NCI-H2081 treated with DMSO at 0.1 percent for 48 hours (cell line): ENCODE results near the gene NIT1.

Experiments
- DNase-seq: peaks from one replicate; lab custom pipeline; 2025; lab: John Stamatoyannopoulos, UW

NIT1 gene

DNA sequence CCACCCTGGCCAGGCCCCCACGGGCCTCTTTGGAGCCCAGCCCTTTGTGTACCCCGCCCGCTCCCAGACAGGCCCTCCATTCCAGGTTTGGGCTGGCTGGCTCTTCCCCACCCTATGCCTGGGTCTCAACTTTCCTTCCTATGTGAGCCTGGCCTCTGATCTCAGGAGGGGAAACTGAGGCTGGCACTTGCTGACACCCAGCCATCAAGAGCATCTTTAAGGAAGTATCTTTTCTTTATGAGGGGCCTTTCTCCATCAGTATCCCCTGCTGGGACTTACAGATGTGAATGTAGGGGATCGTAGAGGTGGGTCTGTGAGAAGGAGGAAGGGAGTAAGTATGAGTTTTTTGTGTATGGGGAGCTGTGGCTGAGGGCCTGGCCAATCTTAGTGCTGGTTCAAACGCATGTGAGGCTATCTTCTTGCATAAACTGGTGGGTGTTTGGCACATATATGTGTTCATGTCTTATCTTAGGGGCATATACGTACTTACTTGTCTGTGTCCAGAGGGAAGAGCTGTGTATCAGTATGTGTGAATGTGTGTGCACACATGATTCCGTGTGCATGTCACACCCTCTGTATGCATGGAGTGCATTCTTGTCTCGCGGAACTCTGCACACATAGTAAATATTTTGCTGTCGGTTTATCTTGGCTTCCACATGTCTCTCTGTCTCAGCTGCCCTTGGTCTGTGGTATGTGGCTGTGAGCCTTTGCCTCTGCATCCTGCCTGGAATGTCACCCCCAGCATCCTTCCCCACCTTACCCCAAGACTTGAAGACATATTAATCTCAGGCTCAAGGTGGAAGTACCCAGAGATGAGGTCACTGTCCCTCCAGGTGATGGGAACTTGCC lies 33.9 kb upstream of the NIT1 start:
- no peak for DNase-seq

DNA sequence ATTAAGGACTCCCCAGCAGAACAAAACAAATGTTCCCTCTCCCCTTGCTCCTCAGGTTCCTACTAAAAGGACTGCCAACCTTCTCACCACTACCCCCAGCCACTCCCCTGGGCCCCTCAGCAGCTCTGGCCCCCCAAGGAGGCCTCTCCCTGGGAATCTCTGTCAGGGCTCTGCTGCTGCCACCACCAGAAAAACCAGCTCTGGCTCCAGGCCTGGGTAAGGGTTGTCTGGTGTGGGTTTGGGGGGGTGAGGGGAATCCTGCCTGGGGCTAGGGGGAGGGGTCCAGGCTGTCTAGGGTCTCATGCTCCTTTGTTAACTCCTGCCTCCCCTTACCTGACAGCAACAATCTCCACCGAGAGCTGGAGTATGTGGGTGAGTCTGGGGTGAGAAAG lies 33.3 kb upstream of the NIT1 start:
- DNase-seq, result no peak

DNA sequence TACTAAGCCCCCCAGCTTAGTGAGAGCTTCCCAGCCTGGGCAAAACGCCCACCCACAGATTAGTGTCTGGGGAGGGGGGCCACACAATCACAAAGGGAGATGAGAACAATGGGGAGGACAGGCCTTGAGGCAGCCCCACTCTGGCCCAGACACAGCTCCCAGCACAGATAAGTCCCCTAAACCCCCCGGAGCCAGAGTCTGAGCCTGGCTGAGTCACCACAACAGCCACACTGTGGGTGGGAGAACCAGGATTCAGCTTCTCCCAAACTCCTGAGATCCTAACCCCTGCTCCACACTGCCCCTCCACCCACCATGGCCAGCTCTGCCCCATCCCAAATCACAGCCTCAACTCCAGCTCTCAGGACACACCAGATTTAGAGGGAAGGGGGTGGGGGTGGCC lies 32.7 kb upstream of the NIT1 start:
- no peak for DNase-seq

DNA sequence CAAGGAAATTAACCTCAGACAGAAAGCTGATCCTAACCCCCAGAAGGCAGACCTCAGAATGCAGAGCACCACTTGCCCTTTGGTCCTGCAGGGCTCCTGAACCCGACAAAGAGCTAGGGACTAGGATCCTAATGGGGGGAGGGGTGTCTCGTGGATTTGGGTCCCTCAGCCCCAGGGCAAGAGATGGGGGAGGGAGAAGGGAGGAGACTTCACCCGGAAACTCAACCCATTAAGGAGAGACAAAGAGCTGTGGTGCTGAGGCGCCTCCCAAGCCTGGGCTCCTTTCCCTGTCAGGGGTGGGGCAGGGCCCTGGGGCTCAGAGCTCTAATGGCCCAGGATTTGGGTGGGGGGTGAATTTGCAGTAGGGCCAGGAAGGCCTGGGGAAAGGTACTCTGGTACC lies 31.4 kb upstream of the NIT1 start:
- DNase-seq, result no peak

DNA sequence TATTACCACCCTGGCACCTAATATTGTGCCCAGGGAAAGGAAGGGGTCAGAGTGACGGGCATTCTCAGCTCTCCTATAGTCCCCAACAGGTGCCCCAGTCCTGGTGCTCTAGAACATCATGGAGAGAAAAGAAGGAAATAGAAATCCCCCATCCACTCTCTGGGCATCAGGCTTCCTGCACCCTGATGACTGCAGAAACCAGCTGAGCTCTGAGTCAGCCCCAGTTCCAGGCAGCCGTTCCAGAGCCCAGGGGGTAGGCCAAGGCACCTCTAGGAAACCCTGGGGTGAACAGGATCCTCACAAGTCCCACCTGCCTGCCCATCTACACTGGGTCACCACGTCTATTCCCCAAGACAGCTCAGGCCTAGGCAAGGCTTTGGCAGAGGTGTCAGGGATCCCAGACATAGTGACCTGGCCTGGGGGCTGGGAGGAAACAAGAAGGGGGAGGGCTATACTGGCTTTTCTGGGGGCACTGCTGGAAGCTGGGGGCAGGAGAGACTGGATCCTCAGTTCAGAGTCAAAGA lies 29.3 kb upstream of the NIT1 start:
- DNase-seq, result no peak

DNA sequence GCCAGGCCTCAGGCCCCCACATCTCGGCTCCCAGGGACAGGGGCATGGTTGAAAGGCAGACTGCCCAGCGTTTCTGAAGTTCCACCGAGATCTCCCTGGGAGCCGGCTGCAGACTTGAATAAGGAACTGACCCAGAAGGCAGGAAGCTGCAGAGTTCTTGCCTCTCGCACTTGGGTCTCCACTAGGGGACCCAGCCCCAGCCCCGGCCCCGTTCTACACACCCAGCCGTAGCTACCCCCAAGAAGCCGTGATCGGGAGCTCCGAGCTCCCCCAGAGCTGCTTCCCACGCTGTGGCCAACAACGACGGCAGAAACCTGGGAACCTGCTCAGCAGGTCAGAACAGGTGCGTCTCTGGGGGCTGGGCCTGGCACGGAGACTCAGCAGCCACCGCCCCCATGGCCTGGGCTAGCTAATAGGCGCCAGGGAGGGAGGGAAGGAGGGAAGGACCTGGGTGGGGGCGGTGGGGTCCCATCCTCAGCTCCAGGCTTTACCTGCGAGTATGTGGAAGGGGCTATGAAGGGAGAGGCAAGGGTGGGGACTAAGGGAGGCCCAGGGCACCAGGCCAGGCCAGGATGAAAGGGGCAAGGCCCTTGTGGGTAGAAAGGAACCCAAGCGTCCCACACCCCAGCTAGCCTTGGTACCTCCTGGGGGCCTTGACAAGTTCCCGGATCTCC lies 28.5 kb upstream of the NIT1 start, which contains the start of gene NECTIN4:
Gene NECTIN4, minus strand, starts transcription at position 308 of the 674 bp plus-strand sequence. Its CDS starts 262 bp downstream, at position 46.
- no peak for DNase-seq

DNA sequence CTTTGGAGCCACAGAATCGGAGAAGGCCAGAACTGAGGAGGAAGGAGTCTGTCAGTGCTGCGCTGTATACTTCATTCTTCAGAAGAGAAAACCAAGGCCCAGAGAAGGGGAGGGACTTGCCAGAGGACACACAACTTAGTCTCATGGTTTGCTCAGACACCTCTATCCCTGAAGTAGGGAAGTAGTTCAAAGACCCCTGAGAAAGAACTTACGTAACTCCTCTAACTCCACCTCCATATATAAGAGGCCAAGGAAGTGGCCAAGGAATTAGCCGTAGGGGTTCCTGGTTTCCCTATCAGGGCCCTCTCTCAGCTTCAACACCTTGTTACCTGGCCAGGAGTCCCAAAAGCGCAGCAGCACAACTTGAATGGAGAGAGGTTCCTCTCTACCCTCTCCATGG lies 28.0 kb upstream of the NIT1 start:
- no peak for DNase-seq

DNA sequence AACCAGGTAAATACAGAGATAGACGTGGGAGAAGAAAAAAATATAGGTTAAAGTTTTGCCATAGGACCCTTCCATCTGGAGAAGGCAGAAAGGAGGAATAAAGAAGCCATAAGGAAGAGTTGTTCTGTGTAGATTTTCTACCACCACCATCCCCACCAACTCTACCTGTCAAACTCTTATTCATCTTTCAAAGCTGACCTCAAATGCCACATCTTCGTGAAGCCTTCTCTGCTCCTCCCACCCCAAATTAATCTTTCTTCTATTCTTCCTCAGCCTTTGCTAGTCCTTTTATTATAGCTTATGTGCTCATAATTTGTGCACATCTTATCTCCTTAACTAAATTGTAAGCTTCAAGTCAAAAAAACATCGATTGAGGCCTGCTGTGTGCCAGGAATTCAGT lies 27.3 kb upstream of the NIT1 start:
- no peak for DNase-seq

DNA sequence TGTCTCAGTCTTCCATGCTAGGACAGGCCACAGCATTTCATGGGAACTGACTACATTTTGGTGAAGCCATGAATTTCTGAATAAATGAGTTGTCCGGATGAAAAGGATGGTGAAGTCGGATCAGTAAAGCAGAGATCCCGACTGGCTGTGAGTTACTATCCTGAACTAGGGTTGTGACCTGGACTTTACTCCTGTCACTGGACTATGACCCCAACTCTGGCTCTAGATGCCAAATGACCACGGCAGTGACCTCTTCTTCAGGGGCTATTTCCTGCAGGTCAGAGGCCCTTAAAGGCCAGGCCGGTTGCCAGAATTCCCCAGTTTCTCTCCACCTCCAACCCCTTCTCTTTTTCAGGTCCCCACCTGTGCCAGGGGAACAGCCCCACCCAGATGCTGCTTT lies 26.8 kb upstream of the NIT1 start:
- DNase-seq, result no peak

DNA sequence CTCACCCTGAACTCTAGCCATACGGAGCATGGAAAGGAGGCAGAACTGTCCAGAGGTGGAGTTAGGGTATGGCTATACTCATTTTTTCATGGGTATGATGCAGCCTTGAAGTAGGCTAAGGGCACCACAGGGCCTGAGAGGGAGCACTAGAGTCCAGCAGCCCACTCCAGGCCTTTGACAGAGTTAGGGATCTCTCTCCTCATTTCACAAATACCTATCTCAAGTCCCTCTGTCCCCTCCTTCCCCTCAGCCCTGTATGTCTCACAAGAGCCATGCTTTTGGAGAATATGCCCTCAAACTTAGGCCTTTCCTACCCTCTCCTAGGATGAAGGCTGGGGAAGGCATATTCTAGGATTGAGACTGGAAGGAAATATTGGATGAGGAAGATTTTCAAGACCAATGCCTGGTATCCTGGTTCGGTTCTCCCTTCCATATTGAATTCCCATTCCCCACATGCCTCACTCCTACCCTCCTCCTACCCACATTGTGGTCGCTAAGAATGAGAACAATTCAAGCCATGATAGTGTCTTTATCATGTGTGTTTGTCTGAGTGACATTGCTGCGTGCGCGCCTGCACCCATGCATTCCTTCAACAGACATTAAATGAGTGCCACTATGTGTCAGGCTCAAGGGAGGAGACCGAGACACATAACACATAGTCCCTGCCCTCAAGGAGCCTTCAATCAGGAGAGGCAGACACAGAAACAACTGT lies 26.0 kb upstream of the NIT1 start:
- no peak for DNase-seq

DNA sequence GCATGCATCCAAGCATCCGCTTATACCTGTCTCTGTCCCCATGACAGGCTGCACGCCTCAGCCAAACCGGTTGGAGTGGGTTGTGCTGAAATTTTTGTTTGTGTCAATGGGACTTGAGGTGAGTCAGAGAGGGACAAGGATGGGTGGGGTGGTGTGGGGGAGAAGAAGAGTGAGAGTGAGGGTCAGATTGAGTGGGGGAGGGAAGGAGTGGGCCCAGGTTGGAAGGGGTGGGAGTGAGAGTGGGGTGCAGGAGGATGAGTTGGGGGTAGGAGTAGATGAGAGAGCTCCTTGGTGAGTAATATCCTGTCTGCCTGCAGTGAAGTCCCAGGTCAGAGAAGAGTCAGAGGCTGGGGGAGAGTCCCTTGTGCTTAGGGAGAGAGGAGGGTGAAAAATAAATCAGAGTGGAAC lies 25.3 kb upstream of the NIT1 start:
- no peak for DNase-seq

DNA sequence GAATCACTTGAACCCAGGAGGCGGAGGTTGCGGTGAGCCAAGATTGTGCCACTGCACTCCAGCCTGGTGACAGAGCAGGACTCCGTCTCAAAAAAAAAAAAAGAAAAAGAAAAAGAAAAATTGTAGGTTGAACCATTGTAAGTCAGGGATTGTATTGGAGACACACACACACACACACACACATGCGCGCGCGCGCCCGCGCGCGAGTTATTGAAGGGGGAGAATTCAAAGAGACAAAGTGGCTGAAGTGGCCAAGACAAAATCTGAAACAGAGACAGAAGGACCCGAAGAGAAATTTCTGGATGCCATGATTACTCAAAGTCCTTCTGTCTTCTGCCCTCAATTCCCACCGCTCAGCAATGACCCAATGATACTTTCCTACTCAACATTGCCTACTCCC lies 23.4 kb upstream of the NIT1 start:
- DNase-seq, result no peak

DNA sequence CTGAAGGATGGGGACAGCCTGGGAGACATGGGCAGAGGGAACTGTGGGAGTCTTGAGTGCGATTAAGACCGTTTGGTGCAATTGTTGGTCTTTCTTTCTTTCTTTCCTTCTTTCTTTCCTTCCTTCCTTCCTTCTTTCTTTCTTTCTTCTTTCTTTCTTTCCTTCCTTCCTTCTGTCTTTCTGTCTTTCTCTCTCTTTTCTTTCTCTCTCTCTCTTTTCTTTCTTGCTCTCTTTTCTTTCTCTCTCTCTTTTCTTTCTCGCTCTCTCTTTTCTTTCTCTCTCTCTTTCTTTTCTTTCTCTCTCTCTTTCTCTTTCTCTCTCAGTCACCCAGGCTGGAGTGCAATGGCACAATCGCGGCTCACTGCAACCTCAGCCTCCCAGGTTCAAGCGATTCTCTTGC lies 22.7 kb upstream of the NIT1 start:
- no peak for DNase-seq

DNA sequence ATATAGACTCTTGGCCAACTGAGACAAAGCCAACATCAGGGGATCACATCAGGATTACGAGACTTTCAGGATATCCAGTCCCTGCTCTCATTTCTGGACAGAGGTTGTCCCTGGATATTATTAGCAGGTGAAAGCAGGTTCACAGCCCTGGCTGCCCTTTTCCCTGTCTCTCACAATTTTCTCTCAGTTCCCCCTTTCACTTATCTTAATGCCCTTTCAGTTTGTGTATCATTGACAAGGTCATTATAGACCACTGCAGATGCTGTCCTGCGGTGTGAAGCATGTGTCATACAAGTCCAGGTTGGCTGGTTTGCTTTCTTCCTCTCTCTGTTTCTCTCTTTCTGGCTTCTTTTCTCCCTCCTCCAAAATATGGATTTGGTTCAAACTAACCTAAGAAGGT lies 21.9 kb upstream of the NIT1 start:
- no peak for DNase-seq

DNA sequence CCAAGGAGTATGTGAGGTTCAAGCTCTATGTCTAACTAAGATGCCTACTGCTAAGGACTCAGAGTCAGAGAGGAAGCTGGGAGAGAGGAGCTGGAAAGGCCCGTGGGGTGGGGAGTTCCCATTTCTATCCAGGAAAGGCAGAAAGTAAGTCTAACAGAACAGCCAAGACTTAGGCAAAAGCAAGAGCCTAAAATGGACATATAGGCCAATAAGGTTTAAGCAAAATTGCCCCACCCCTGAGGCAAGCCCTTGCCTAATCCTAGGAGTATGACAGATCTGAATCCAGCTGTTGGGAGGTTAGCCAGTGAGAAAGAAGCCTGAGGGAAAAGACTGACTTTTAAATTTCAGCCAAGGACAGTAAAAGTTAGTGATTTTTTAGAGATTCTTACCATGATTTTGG lies 21.4 kb upstream of the NIT1 start:
- DNase-seq, result no peak

DNA sequence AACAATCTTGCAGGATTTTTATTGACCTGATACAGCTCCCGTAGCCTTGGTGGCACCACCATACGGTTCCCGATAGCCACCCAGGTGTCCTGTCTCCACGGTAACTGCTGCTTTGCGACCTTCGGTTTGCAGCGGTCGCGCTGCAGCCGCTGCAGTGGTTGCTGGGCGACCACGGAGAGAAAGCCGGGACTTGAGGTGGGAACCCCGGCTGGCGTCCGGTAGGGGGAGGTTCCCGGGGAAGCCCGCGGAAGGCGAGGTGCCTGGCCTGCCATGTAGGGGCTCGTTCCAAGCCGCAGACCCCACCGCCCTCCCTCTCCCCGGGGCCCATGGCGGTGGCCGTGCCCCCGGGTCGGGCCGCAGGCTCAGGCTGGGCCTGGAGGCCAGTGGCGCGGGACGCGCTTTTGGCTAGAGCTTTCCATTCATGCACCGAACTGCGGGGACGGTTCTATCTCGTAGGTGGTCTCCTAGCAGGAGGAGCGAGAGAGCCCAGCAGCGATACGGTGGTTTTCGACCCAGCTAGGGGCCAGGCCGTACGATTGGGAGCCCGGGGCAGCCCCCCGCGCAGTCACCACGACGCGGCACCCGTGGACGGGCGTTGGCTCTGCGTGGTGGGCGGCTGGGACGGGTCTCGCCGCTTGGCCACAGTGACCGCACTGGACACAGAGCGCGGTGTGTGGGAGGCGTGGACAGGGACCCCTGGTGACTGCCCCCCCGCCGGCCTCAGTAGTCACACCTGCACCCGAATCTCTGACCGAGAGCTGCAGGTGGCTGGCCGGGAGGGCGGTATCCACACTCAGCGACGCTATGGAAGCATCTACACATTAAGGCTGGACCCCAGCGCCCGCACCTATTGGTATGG lies 19.5 kb upstream of the NIT1 start, which contains the start of gene KLHDC9:
Gene KLHDC9, plus strand, starts transcription at position 152 of the 859 bp plus-strand sequence. Its CDS starts 175 bp downstream, at position 327.
- peak; percentile 67 for DNase-seq

DNA sequence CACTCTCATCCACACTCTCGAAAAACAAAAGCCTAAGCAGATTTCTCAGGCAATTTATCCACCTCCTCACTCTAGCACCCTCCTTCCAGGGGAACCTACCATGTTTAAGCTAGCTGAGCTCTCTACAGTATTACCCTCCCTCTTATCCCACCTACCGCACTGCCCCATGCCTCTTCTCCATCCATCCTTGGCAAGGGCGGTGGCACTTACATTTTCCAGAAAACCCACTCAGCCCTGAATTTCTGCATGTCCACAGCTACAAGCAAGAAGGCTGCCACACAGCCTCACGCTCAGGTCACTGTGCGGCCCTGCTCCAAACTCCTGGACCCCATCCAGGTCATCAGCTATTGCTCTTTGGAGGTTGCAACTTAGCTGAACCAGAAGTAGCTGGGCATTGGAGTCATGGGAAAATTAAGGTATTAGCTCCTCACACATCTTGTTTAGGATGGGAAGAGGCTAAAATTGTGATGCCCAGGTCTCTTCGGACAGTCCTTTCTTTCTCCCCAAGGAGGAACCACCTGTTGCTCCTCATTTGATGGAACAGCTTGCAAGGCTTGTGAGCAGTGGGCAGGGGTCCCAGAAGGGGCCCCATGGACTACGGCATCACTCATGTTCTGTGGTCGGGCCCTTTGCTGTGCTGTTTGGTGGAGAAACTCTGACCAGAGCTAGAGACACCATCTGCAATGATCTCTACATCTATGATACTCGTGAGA lies 18.7 kb upstream of the NIT1 start:
- DNase-seq, result no peak

DNA sequence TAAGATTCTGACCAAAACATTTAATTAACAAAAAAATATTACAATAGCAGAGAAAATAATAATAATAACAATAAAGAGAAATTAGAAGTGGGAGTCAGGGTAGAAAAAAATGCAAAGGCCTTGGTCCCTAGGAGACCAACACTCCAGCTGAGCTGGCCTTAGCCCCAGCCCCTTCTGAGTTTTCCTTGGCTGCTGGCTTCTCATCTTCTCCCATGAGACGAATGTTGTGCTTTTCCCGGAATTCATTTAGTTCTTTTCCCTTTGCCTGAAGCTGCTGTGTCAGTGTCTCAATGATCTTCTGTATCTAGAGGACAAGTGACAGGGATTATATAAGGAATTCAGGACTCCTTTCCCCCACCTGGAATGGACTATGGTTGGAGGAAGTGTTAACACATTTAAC lies 17.3 kb upstream of the NIT1 start:
- no peak for DNase-seq

DNA sequence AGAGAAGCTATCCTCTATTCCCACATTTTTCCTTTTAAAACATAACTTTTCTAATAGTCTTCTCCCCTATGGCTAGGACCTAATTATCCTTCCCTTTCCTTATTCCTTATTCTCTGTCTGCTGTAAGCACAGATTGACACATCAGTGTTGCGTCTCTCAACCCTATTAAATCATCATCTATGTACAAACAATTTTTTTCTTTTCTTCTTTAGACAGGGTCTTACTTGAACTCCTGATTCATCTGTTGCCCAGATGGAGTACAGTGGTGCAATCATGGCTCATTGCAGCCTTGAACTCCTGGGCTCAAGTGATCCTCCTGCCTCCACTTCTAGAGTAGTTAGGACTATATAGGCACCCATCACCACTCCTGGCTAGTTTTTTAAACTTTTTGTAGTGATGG lies 11.5 kb upstream of the NIT1 start:
- no peak for DNase-seq

DNA sequence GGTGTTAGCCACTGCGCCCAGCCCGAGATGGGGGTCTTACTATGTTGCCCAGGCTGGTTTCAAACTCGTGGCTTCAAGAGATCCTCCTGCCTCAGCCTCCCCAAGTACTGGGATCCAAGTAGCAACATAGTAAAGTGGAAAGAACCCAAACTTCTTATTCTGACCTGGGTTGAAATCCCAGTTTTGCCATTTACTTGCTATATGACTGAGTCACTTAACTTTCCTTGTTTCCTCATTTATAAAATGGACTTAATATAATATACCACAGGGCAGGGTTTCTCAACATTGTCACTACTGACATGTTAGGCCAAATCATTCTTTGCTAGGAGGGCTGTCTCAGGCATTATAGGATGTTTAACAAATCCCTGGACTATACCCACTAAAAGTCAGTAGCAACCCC lies 6.8 kb upstream of the NIT1 start:
- DNase-seq, result no peak

DNA sequence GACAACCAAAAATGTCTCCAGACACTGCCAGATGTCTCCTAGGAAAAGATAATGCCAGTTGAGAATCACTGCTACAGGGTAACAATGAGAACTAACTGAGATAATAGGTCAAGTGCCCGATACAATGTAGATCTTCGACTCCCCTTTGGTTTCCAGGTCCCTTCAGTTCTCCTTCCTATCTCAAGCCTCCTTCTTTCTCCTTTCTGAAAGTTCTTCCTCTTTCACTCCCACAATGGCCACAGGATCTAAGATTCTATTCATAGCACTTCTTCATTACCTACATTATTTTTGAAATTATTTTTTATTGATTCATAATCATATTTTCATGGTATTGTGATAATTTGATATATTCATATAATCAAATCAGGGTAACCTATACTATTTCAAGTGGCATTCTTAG lies 6.4 kb upstream of the NIT1 start:
- no peak for DNase-seq
